HG03095 (cell line): Measurements from ENCODE around the gene MAGI2.
A peak's percentile ranks its signal among the peaks of the same experiment; 100 is the strongest.

Experiments used
- ATAC-seq: cut with Tn5 transposase; IDR thresholded peaks from one replicate; pipeline ENCODE4 v1.9.1; 2021; ENCODE audit warnings: moderate library complexity; ENCODE audit not compliant: unreplicated experiment

The MAGI2 gene

GRCh38 chr7:78842068-78842467, 611.4 kb downstream of the MAGI2 start:
- ATAC-seq: no peak

GRCh38 chr7:78835897-78836296, 617.6 kb downstream of the MAGI2 start:
- no peak for ATAC-seq

- no peak for ATAC-seq
Observed at GRCh38 chr7:78828317-78828716, 625.1 kb downstream of the MAGI2 start.

- no peak for ATAC-seq
Observed at GRCh38 chr7:78803501-78804127, 649.9 kb downstream of the MAGI2 start.

GRCh38 chr7:78794101-78794500, 659.4 kb downstream of the MAGI2 start:
- ATAC-seq: no peak

- no peak for ATAC-seq
Observed at GRCh38 chr7:78792624-78793023, 660.8 kb downstream of the MAGI2 start.

GRCh38 chr7:78792006-78792405, 661.5 kb downstream of the MAGI2 start:
- ATAC-seq: no peak

- no peak for ATAC-seq
Observed at GRCh38 chr7:78788464-78788863, 665.0 kb downstream of the MAGI2 start.

GRCh38 chr7:78787854-78788253, 665.6 kb downstream of the MAGI2 start:
- no peak for ATAC-seq

GRCh38 chr7:78786055-78786454, 667.4 kb downstream of the MAGI2 start:
- no peak for ATAC-seq

- no peak for ATAC-seq
Observed at GRCh38 chr7:78783179-78783962, 670.1 kb downstream of the MAGI2 start.

GRCh38 chr7:78780560-78780959, 672.9 kb downstream of the MAGI2 start:
- no peak for ATAC-seq

- ATAC-seq: no peak
Observed at GRCh38 chr7:78779788-78780187, 673.7 kb downstream of the MAGI2 start.

GRCh38 chr7:78777829-78778228, 675.6 kb downstream of the MAGI2 start:
- ATAC-seq: no peak

- ATAC-seq: no peak
Observed at GRCh38 chr7:78770422-78771410, 682.8 kb downstream of the MAGI2 start.

- peak; percentile 90 for ATAC-seq
Observed at GRCh38 chr7:78769481-78770101, 683.9 kb downstream of the MAGI2 start.

- no peak for ATAC-seq
Observed at GRCh38 chr7:78768859-78769258, 684.6 kb downstream of the MAGI2 start.

GRCh38 chr7:78765943-78766729, 687.3 kb downstream of the MAGI2 start:
- ATAC-seq: no peak

- no peak for ATAC-seq
Observed at GRCh38 chr7:78764571-78764970, 688.9 kb downstream of the MAGI2 start.

GRCh38 chr7:78762625-78763024, 690.8 kb downstream of the MAGI2 start:
- no peak for ATAC-seq
